Ectodermal cell (in vitro differentiated cells): ENCODE measurements around the gene TPD52L1.
"Not testable (repeated sequence)": the region's sequence is repeated elsewhere in the genome, so short reads cannot be mapped to it uniquely, and the experiment has no call there.

Experiments used
- H3K27ac ChIP-seq: 2 replicates; pipeline ENCODE4 v1.7.0; 2013; ENCODE audit warnings: mild to moderate bottlenecking, low read depth, low read length; ENCODE audit not compliant: insufficient read depth, poor library complexity, severe bottlenecking
- H3K27me3 ChIP-seq: 2 replicates; pipeline ENCODE4 v1.7.0; 2013; ENCODE audit warnings: mild to moderate bottlenecking, low read length; ENCODE audit not compliant: insufficient read depth, control insufficient read depth, poor library complexity, severe bottlenecking
- H3K36me3 ChIP-seq: one replicate; pipeline ENCODE4 v1.7.0; 2013; ENCODE audit warnings: low read length; ENCODE audit not compliant: control insufficient read depth, insufficient read depth
- H3K4me1 ChIP-seq: one replicate; pipeline ENCODE4 v1.7.0; 2013; ENCODE audit warnings: low read length; ENCODE audit not compliant: control insufficient read depth, insufficient read depth
- H3K4me3 ChIP-seq: 2 replicates; pipeline ENCODE4 v1.7.0; 2013; ENCODE audit warnings: low read depth, low read length, control low read depth; ENCODE audit not compliant: insufficient read depth
- H3K9me3 ChIP-seq: 2 replicates; pipeline ENCODE4 v1.7.0; 2013; ENCODE audit warnings: mild to moderate bottlenecking, low read length, moderate library complexity; ENCODE audit not compliant: control insufficient read depth
- WGBS, 2 experiments: methylation state at CpG; one replicate each; pipeline ENCODE4 v1.1.7; 2013; ENCODE audit warnings: missing lambda C conversion rate in 2 of 2; 5-methylcytosine and 5-hydroxymethylcytosine counted together

Gene TPD52L1

GRCh38 chr6:125277838-125278237 lies 124.3 kb downstream of the TPD52L1 start:
- Histone ChIP-seq H3K36me3 (peaks cover 8% of the 10 kb centered on the region), H3K27ac (no peak overlapping the region), H3K4me1 (no peaks in the 10 kb centered on the region), H3K9me3 (no peaks in the 10 kb centered on the region), H3K4me3 (no peak overlapping the region), H3K27me3 (no peaks in the 10 kb centered on the region)
- 90% methylated on average over 1 of the region's 1 CpG; no CpG with 5 or more reads in 1 of the 2 experiments for WGBS, 2 experiments

- Histone ChIP-seq H3K4me3 (no peak overlapping the region), H3K4me1 (no peaks in the 10 kb centered on the region), H3K27ac (no peak overlapping the region), H3K9me3 (no peaks in the 10 kb centered on the region), H3K36me3 (peaks cover 2% of the 10 kb centered on the region), H3K27me3 (no peaks in the 10 kb centered on the region)
- WGBS, 2 experiments, result 94 to 95% methylated on average over 7 of the region's 7 CpGs
These were observed 126.4 kb downstream of the TPD52L1 start for GRCh38 chr6:125279961-125280360.

GRCh38 chr6:125280370-125281035 lies 126.9 kb downstream of the TPD52L1 start:
- not testable (repeated sequence) for H3K27me3 ChIP-seq, H3K4me3 ChIP-seq, H3K36me3 ChIP-seq, H3K27ac ChIP-seq, H3K9me3 ChIP-seq, H3K4me1 ChIP-seq
- 80 to 81% methylated on average over 11 of the region's 11 CpGs for WGBS, 2 experiments

GRCh38 chr6:125282470-125282869 lies 128.9 kb downstream of the TPD52L1 start:
- not testable (repeated sequence) for H3K9me3 ChIP-seq, H3K4me3 ChIP-seq, H3K27ac ChIP-seq, H3K27me3 ChIP-seq, H3K4me1 ChIP-seq
- peaks cover 10% of the 10 kb centered on the region for H3K36me3 ChIP-seq
- WGBS, 2 experiments, result 87 to 93% methylated on average over 3 of the region's 3 CpGs

DNA sequence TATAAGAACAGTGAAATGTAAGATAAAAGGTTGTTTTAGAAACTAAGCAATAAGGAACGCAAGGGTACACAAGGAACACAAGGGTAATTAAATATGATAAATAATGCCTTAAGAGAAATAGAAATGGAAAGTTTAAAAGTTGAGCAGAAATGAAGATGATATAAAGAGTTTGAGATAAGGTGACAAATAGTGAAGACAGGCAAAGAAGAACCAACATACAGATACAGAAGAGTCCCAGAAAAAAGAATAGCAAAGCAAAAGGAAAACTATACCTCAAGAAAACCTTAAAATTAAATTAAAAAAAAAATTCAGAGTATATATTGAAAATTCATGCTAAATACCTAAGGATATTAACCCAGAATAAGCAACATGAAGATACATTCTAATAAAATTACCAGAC lies 131.8 kb downstream of the TPD52L1 start:
- Histone ChIP-seq H3K36me3 (peaks cover 10% of the 10 kb centered on the region), H3K27me3 (no peaks in the 10 kb centered on the region), H3K9me3 (no peaks in the 10 kb centered on the region), H3K4me3 (no peak overlapping the region), H3K27ac (no peak overlapping the region), H3K4me1 (no peaks in the 10 kb centered on the region)
- WGBS, 2 experiments, result 98 to 100% methylated on average over 1 of the region's 1 CpG

DNA sequence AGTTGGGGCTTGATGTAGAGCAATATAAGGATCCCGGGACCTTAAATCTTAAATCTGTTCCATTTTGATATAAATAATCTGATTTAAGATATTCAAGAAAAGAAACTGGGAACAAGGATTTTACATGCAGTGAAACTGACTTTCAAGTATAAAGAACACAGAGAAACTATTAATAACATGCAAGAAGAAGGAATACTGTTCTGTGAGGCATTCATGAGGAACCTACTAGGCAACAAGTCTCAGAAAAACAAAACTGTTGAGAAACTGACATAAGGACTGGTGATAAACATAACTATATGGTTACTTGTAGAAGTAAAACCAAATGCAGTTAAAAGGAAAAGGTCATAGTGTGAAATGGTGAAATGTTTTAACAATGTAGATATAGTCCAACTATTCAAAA lies 132.4 kb downstream of the TPD52L1 start:
- Histone ChIP-seq H3K4me3 (no peak overlapping the region), H3K9me3 (no peaks in the 10 kb centered on the region), H3K36me3 (peaks cover 10% of the 10 kb centered on the region), H3K4me1 (no peaks in the 10 kb centered on the region), H3K27ac (no peak overlapping the region), H3K27me3 (no peaks in the 10 kb centered on the region)
- no CpG with 5 or more reads among the region's 1 CpG for WGBS, 2 experiments

GRCh38 chr6:125287718-125288117 lies 134.1 kb downstream of the TPD52L1 start:
- H3K9me3 ChIP-seq, result no peaks in the 10 kb centered on the region
- 86 to 89% methylated on average over 9 of the region's 9 CpGs for whole genome bisulfite sequencing, 2 experiments
- H3K36me3 ChIP-seq, result peaks cover 16% of the 10 kb centered on the region
- H3K27me3 ChIP-seq, result no peaks in the 10 kb centered on the region
- H3K27ac ChIP-seq, result no peak overlapping the region
- no peaks in the 10 kb centered on the region for H3K4me1 ChIP-seq
- no peak overlapping the region for H3K4me3 ChIP-seq

GRCh38 chr6:125293587-125293986 lies 140.0 kb downstream of the TPD52L1 start:
- Histone ChIP-seq H3K36me3 (peaks cover 18% of the 10 kb centered on the region), H3K9me3 (no peaks in the 10 kb centered on the region), H3K4me3 (no peak overlapping the region), H3K27ac (no peak overlapping the region), H3K27me3 (no peaks in the 10 kb centered on the region), H3K4me1 (no peaks in the 10 kb centered on the region)
- WGBS, 2 experiments, result 91 to 93% methylated on average over 3 of the region's 3 CpGs

- Histone ChIP-seq H3K9me3 (no peaks in the 10 kb centered on the region), H3K27me3 (no peaks in the 10 kb centered on the region), H3K4me1 (no peaks in the 10 kb centered on the region), H3K36me3 (peaks cover 20% of the 10 kb centered on the region), H3K27ac (no peak overlapping the region), H3K4me3 (no peak overlapping the region)
- WGBS, 2 experiments, result 100% methylated on average over 1 of the region's 1 CpG; no CpG with 5 or more reads in 1 of the 2 experiments
These were observed 140.5 kb downstream of the TPD52L1 start for GRCh38 chr6:125294036-125294435.

GRCh38 chr6:125294925-125295324 lies 141.4 kb downstream of the TPD52L1 start:
- Histone ChIP-seq H3K9me3 (no peaks in the 10 kb centered on the region), H3K4me3 (no peak overlapping the region), H3K36me3 (peaks cover 20% of the 10 kb centered on the region), H3K27ac (no peak overlapping the region), H3K4me1 (no peaks in the 10 kb centered on the region), H3K27me3 (no peaks in the 10 kb centered on the region)
- WGBS, 2 experiments, result 92 to 98% methylated on average over 3 of the region's 3 CpGs

GRCh38 chr6:125296471-125296870 lies 142.9 kb downstream of the TPD52L1 start:
- Histone ChIP-seq H3K27ac (no peak overlapping the region), H3K27me3 (no peaks in the 10 kb centered on the region), H3K4me3 (no peak overlapping the region), H3K9me3 (no peaks in the 10 kb centered on the region), H3K4me1 (peaks cover 8% of the 10 kb centered on the region), H3K36me3 (peaks cover 15% of the 10 kb centered on the region)
- WGBS, 2 experiments, result 91 to 92% methylated on average over 1 of the region's 1 CpG
